Measurements from ENCODE around the gene SLC35B1. TPM values are rescaled to one million over a fixed set of nuclear protein-coding genes. Genes with fewer than 3 reads are reported as not detected.

Gene SLC35B1
- total and polyA plus RNA-seq, 10 of the 15 experiments (the other 5 are each of a cell fraction or from before 2014, with no cell fraction given): 40.0 to 113 (median 51.6) TPM

DNA sequence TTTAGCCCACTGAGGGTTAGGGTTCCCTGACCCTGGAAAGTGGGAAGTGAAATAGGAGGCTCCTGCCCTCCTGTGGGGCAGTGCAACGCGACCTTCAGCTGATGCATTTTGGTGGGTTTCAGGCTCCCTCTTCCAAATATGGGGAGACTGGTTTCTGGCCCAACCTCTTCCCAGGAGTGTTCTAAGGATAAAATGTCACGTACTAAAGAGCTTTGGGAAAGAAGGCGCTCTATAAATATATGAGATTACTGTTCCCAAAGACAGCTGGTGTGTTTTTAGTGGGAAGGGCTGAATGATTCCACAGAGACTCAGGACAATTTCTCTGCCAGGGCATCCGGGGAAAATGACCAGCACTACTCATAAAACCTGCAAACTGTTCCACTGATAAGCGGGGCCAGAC, 9.8 kb downstream of the SLC35B1 start:
- SMC1A ChIA-PET (ENCODE audit: uncharacterized antibody, unreplicated experiment): interaction anchor here (0.9 to 10.0 kb wide), 7 partner anchors 10 to 301 kb away, joined by 3 to 121 read pairs (median 4); partner anchors contain the start of genes KAT7 and SLC35B1
- Histone ChIP-seq H3K9me3 (replicated peaks; ENCODE audit: control insufficient read depth, insufficient read depth, low read length) (no peaks in the 10 kb centered on the region), H3K4me2 (ENCODE audit: control insufficient read depth, insufficient read depth) (no peak overlapping the region), H3K4me3 (no peak overlapping the region), H4K20me1 (ENCODE audit: control insufficient read depth, insufficient read depth) (no peaks in the 10 kb centered on the region), H2AFZ (ENCODE audit: control insufficient read depth, low read depth, low read length) (no peak overlapping the region), H3K79me2 (ENCODE audit: control insufficient read depth, insufficient read depth, low read length) (no peaks in the 10 kb centered on the region), H3K4me1 (ENCODE audit: control insufficient read depth, insufficient read depth, low read length) (peaks cover 17% of the 10 kb centered on the region), H3K36me3 (ENCODE audit: control insufficient read depth in 2 of 2, insufficient read depth in 2 of 2, low read length in 1 of 2) (peaks cover 13 to 18% of the 10 kb centered on the region in 2 experiments), H3K27ac (ENCODE audit: control insufficient read depth, insufficient read depth) (no peak overlapping the region), H3K27me3 (replicated peaks in 1 of 2; ENCODE audit: control insufficient read depth in 2 of 2, insufficient read depth in 2 of 2, low read length in 1 of 2) (no peaks in the 10 kb centered on the region), H3K9ac (ENCODE audit: control insufficient read depth, insufficient read depth, low read length) (no peak overlapping the region)
- POLR2A ChIA-PET: interaction anchor here (0.6 to 0.8 kb wide), 2 partner anchors 10 kb away, joined by 3 read pairs; partner anchors contain the start of gene SLC35B1
- ATAC-seq (no peak), FAIRE-seq (no peak), DNase-seq (ENCODE audit: low read depth, low spot score) (no peak)
- intact Hi-C loops (cut with micrococcal nuclease; ENCODE audit: unreplicated experiment): loop anchor here (10.0 kb wide), 1 partner anchor 83 kb away; no protein-coding TSS in a partner anchor
- BruUV-seq (replicated peaks): no TSS peak
- CTCF ChIA-PET: interaction anchor here (0.7 to 21.7 kb wide), 9 partner anchors 10 to 300 kb away, joined by 3 to 483 read pairs (median 8); partner anchors contain the start of genes NXPH3 and SLC35B1
- WGBS (ENCODE audit: insufficient coverage, insufficient replicate concordance, low lambda C conversion rate, missing lambda C conversion rate): 57% methylated on average over 6 of the region's 6 CpGs
- in situ Hi-C loops (cut with MboI): loop anchor here (5.0 kb wide), 2 partner anchors 126 to 291 kb away; no protein-coding TSS in a partner anchor
- RAD21 ChIA-PET (ENCODE audit: unreplicated experiment): interaction anchor here (0.6 to 5.7 kb wide), 6 partner anchors 10 to 143 kb away, joined by 3 to 70 read pairs (median 6); partner anchors contain the start of gene SLC35B1
- no peak for TF ChIP-seq HDGF (IDR thresholded peaks at IDR 0.05)
- TF ChIP-seq, protein P1, sequence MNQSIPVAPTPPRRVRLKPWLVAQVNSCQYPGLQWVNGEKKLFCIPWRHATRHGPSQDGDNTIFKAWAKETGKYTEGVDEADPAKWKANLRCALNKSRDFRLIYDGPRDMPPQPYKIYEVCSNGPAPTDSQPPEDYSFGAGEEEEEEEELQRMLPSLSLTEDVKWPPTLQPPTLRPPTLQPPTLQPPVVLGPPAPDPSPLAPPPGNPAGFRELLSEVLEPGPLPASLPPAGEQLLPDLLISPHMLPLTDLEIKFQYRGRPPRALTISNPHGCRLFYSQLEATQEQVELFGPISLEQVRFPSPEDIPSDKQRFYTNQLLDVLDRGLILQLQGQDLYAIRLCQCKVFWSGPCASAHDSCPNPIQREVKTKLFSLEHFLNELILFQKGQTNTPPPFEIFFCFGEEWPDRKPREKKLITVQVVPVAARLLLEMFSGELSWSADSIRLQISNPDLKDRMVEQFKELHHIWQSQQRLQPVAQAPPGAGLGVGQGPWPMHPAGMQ (IDR thresholded peaks at IDR 0.05; ENCODE audit: borderline replicate concordance): no peak
- TF ChIP-seq POLR2A (IDR thresholded peaks at IDR 0.05; ENCODE audit: low read depth, low read length): peak; percentile 10; the same call in 1 of the 2 replicates
- TF ChIP-seq PAX5 (IDR thresholded peaks at IDR 0.05; ENCODE audit: borderline replicate concordance, low read depth, low read length): no peak
- no peak for TF ChIP-seq ZNF384 (IDR thresholded peaks at IDR 0.05; ENCODE audit: borderline replicate concordance, low read depth, low read length)
- TF ChIP-seq KAT2A (conservative IDR thresholded peaks at IDR 0.05; ENCODE audit: control insufficient read depth, low read depth, low read length): no peak
- no peak for TF ChIP-seq CREB1 (IDR thresholded peaks at IDR 0.05; ENCODE audit: low read depth)
